Measurements from ENCODE around the gene RFTN1.

Gene RFTN1

GRCh38 chr3:16476636-16477035 is 36.9 kb downstream of the RFTN1 start:
- no peak for TF ChIP-seq CTCF (conservative IDR thresholded peaks at IDR 0.05)
- H3K27ac ChIP-seq = no peak overlapping the region

GRCh38 chr3:16475766-16476165 is 37.7 kb downstream of the RFTN1 start:
- no peak for TF ChIP-seq CTCF (conservative IDR thresholded peaks at IDR 0.05)
- no peak overlapping the region for H3K27ac ChIP-seq

GRCh38 chr3:16474920-16475319 is 38.6 kb downstream of the RFTN1 start:
- no peak for TF ChIP-seq CTCF (conservative IDR thresholded peaks at IDR 0.05)

GRCh38 chr3:16474216-16474615 is 39.3 kb downstream of the RFTN1 start:
- H3K27ac ChIP-seq = no peak overlapping the region
- TF ChIP-seq CTCF (conservative IDR thresholded peaks at IDR 0.05) = no peak

More at GRCh38 chr3:16474920-16475319, 38.6 kb downstream of the RFTN1 start:
- H3K27ac ChIP-seq = no peak overlapping the region

GRCh38 chr3:16472593-16472992 is 40.9 kb downstream of the RFTN1 start:
- no peak for TF ChIP-seq CTCF (conservative IDR thresholded peaks at IDR 0.05)
- H3K27ac ChIP-seq = no peak overlapping the region

GRCh38 chr3:16471897-16472296 is 41.6 kb downstream of the RFTN1 start:
- no peak for TF ChIP-seq CTCF (conservative IDR thresholded peaks at IDR 0.05)
- no peak overlapping the region for H3K27ac ChIP-seq

GRCh38 chr3:16470590-16470989 is 42.9 kb downstream of the RFTN1 start:
- no peak for TF ChIP-seq CTCF (conservative IDR thresholded peaks at IDR 0.05)
- no peak overlapping the region for H3K27ac ChIP-seq

All from VCaP (cell line).